GM12892 (cell line): ENCODE measurements around the gene PRMT9. TPM values are rescaled to one million over a fixed set of nuclear protein-coding genes. Genes with fewer than 3 reads are reported as not detected.

ENCODE experiments used
- DNase-seq: peaks from one replicate; pipeline ENCODE4 v3.0.0; 2011; ENCODE audit not compliant: insufficient read length
- FAIRE-seq: peaks from 2 replicates; lab custom pipeline; 2011; peaks lifted over from hg19 to GRCh38; lab: Jason Lieb, UNC
- POLR2A ChIP-seq: IDR thresholded peaks from 2 replicates; pipeline ENCODE4 v1.6.1; 2011; ENCODE audit warnings: low read depth, low read length, control low read depth
- POLR2AphosphoS5 ChIP-seq: IDR thresholded peaks from 2 replicates; pipeline ENCODE4 v1.6.1; 2011; ENCODE audit warnings: low read depth, low read length, control low read depth
- TAF1 ChIP-seq: IDR thresholded peaks from 2 replicates; pipeline ENCODE4 v1.6.1; 2011; ENCODE audit warnings: low read depth, mild to moderate bottlenecking, control low read depth, low read length, borderline replicate concordance
- polyA plus RNA-seq: library from polyadenylated mRNA; unstranded; fragments of >200 nt; gene quantifications from one replicate; pipeline ENCODE4 v1.2.1, GENCODE V29; 2012; ENCODE audit warnings: missing spikeins, inconsistent platforms; ENCODE audit not compliant: missing spikeins

Gene PRMT9
- 7.9 TPM for polyA plus RNA-seq

GRCh38 chr4:147683717-147684700 is at the start of gene PRMT9:
Gene PRMT9, minus strand, starts transcription at chr4:147684163. Its CDS starts 176 bp downstream, at chr4:147683987.
- peak; percentile 100 for FAIRE-seq
- peak; percentile 89 for DNase-seq
- TF ChIP-seq POLR2AphosphoS5 (peak; percentile 97), TAF1 (peak; percentile 51), POLR2A (peak; percentile 90)

- no peak for TF ChIP-seq POLR2A
- no peak for TF ChIP-seq TAF1
- TF ChIP-seq POLR2AphosphoS5, result no peak
- DNase-seq (peak; percentile 35), FAIRE-seq (no peak)
These were observed 48.7 kb upstream of the PRMT9 start for GRCh38 chr4:147732518-147733235.

GRCh38 chr4:147731580-147732517 is 47.9 kb upstream of the PRMT9 start, which contains the start of gene ARHGAP10:
Gene ARHGAP10, plus strand, starts transcription at chr4:147732088. Its CDS starts 214 bp downstream, at chr4:147732302.
- DNase-seq, result peak; percentile 44
- TF ChIP-seq POLR2A, result peak; percentile 73
- peak; percentile 30; the same call in 1 of the 2 replicates for TF ChIP-seq TAF1
- TF ChIP-seq POLR2AphosphoS5, result peak; percentile 34; the same call in 1 of the 2 replicates
- FAIRE-seq, result peak; percentile 91

- no peak for DNase-seq
- no peak for FAIRE-seq
- TF ChIP-seq TAF1 (no peak), POLR2AphosphoS5 (no peak), POLR2A (no peak)
These were observed 46.4 kb upstream of the PRMT9 start for GRCh38 chr4:147730333-147730732.

- FAIRE-seq (no peak), DNase-seq (no peak)
- TF ChIP-seq POLR2A (no peak), TAF1 (no peak)
These were observed 43.6 kb upstream of the PRMT9 start for GRCh38 chr4:147727476-147728028.

- TF ChIP-seq POLR2A, result no peak
- FAIRE-seq (no peak), DNase-seq (no peak)
These were observed 41.7 kb upstream of the PRMT9 start for GRCh38 chr4:147725673-147726072.

GRCh38 chr4:147724468-147725201 is 40.7 kb upstream of the PRMT9 start:
- DNase-seq, result no peak
- TF ChIP-seq TAF1, result no peak
- no peak for TF ChIP-seq POLR2AphosphoS5
- no peak for TF ChIP-seq POLR2A
- FAIRE-seq, result no peak

GRCh38 chr4:147723326-147723725 is 39.4 kb upstream of the PRMT9 start:
- no peak for DNase-seq
- FAIRE-seq, result no peak

GRCh38 chr4:147717878-147718277 is 33.9 kb upstream of the PRMT9 start:
- FAIRE-seq (no peak), DNase-seq (no peak)
- TF ChIP-seq TAF1, result no peak
- no peak for TF ChIP-seq POLR2AphosphoS5
- TF ChIP-seq POLR2A, result no peak

More at GRCh38 chr4:147723326-147723725, 39.4 kb upstream of the PRMT9 start:
- TF ChIP-seq POLR2AphosphoS5 (no peak), TAF1 (no peak), POLR2A (no peak)

- no peak for FAIRE-seq
- no peak for TF ChIP-seq POLR2AphosphoS5
- no peak for TF ChIP-seq POLR2A
- TF ChIP-seq TAF1, result no peak
These were observed 30.8 kb upstream of the PRMT9 start for GRCh38 chr4:147714575-147715401.

More at GRCh38 chr4:147714575-147715401, 30.8 kb upstream of the PRMT9 start:
- DNase-seq, result no peak
